Cardiac fibroblast (primary cell): ENCODE measurements around the gene MEIS1.
A peak's percentile ranks its signal among the peaks of the same experiment; 100 is the strongest.

ENCODE experiments used
- DNase-seq, 2 donors: peaks; one replicate each; pipeline versions ENCODE4 v3.0.0 to v3.0.0-alpha.2; 2010; ENCODE audit warnings: low read depth in 2 of 2
- H3K4me3 ChIP-seq, 2 donors: replicated peaks in 1 of 2; 1 replicate in 1 of 2; 2 replicates in 1 of 2; pipeline ENCODE4 v1.5.1; 2011; ENCODE audit warnings: low read depth in 2 of 2, low read length in 2 of 2, mild to moderate bottlenecking in 2 of 2, moderate library complexity in 1 of 2
- CTCF ChIP-seq: IDR thresholded peaks from one replicate; pipeline ENCODE4 v1.5.1; 2011; ENCODE audit warnings: low read depth, mild to moderate bottlenecking, low read length, inconsistent platforms

The MEIS1 gene

GRCh38 chr2:66426244-66427111 is 8.4 kb upstream of the MEIS1 start:
- DNase-seq = no peak
- peak overlapping the region in 1 of 2 donors; percentile 26 for H3K4me3 ChIP-seq
- TF ChIP-seq CTCF = no peak

GRCh38 chr2:66427300-66427699 is 7.6 kb upstream of the MEIS1 start:
- H3K4me3 ChIP-seq = no peak overlapping the region
- no peak for DNase-seq
- no peak for TF ChIP-seq CTCF

- no peak overlapping the region for H3K4me3 ChIP-seq
- DNase-seq = peak; percentile 77 to 79
- TF ChIP-seq CTCF = peak; percentile 97
These were observed 5.8 kb upstream of the MEIS1 start for GRCh38 chr2:66428986-66429612.

GRCh38 chr2:66429693-66430504 is 5.0 kb upstream of the MEIS1 start:
- TF ChIP-seq CTCF = no peak
- H3K4me3 ChIP-seq = no peak overlapping the region
- no peak for DNase-seq

GRCh38 chr2:66430505-66431273 is 4.2 kb upstream of the MEIS1 start:
- no peak for TF ChIP-seq CTCF
- H3K4me3 ChIP-seq = no peak overlapping the region
- no peak for DNase-seq

- no peak for TF ChIP-seq CTCF
- no peak for DNase-seq
These were observed 3.7 kb upstream of the MEIS1 start for GRCh38 chr2:66431274-66431642.

More at GRCh38 chr2:66431274-66431642, 3.7 kb upstream of the MEIS1 start:
- H3K4me3 ChIP-seq = no peak overlapping the region
